ENCODE results near the gene ADCY7.

GRCh38 chr16:50268352-50268751 is 2.0 kb downstream of the ADCY7 start:
- TF ChIP-seq CTCF (IDR thresholded peaks at IDR 0.05): no peak
- no peak for TF ChIP-seq POLR2A (IDR thresholded peaks at IDR 0.05)
